ENCODE results near the gene IQSEC1.

Gene IQSEC1

GRCh38 chr3:12929801-12930200, 143.4 kb downstream of the IQSEC1 start:
- Histone ChIP-seq H3K14ac (ENCODE audit: low read length in 2 of 2) (no peak overlapping the region), H4K8ac (ENCODE audit: low read length) (no peak overlapping the region), H3K79me1 (replicated peaks; ENCODE audit: low read length, poor library complexity, severe bottlenecking) (peaks cover 44% of the 10 kb centered on the region), H2BK12ac (ENCODE audit: low read length in 2 of 2) (no peak overlapping the region), H3K23ac (ENCODE audit: low read length in 2 of 2) (no peak overlapping the region), H3K27me3 (ENCODE audit: control insufficient read depth in 1 of 2, insufficient read depth in 1 of 2, low read length in 2 of 2) (no peaks in the 10 kb centered on the region), H3K4me1 (ENCODE audit: control insufficient read depth, insufficient read depth, low read depth, low read length) (peaks cover 6% of the 10 kb centered on the region), H4K91ac (ENCODE audit: low read length) (no peak overlapping the region), H3K18ac (ENCODE audit: low read depth in 1 of 2, low read length in 2 of 2) (no peak overlapping the region), H3K9ac (ENCODE audit: low read length) (no peak overlapping the region), H3K4me2 (ENCODE audit: low read length, poor library complexity, severe bottlenecking) (no peak overlapping the region), H2AK5ac (ENCODE audit: low read length, severe bottlenecking) (no peak overlapping the region), H2BK120ac (ENCODE audit: low read depth, low read length) (no peak overlapping the region), H2BK5ac (ENCODE audit: low read depth, low read length, poor library complexity, severe bottlenecking) (no peak overlapping the region), H3K36me3 (ENCODE audit: control insufficient read depth in 1 of 2, insufficient read depth in 2 of 2, low read depth in 1 of 2, low read length in 2 of 2) (peaks cover 32 to 85% of the 10 kb centered on the region in 2 experiments), H2AFZ (ENCODE audit: low read depth, low read length) (no peak overlapping the region), H2BK15ac (ENCODE audit: low read depth, poor library complexity, severe bottlenecking) (no peak overlapping the region), H3K4ac (ENCODE audit: low read depth in 1 of 2, low read length in 2 of 2) (no peak overlapping the region), H3K27ac (ENCODE audit: low read length, poor library complexity, severe bottlenecking) (no peak overlapping the region), H3K4me3 (ENCODE audit: insufficient read depth in 1 of 2, low read depth in 1 of 2, low read length in 2 of 2) (no peak overlapping the region), H3K9me3 (ENCODE audit: control insufficient read depth, low read length) (no peaks in the 10 kb centered on the region)
- no peak for DNase-seq
- WGBS: 96% methylated on average over 6 of the region's 6 CpGs

- no peak overlapping the region for H2BK12ac ChIP-seq (ENCODE audit: low read length in 2 of 2)
- no peak overlapping the region for H3K9ac ChIP-seq (ENCODE audit: low read length)
- WGBS: 94% methylated on average over 7 of the region's 7 CpGs
- H2BK5ac ChIP-seq (ENCODE audit: low read depth, low read length, poor library complexity, severe bottlenecking): no peak overlapping the region
- H3K79me1 ChIP-seq (replicated peaks; ENCODE audit: low read length, poor library complexity, severe bottlenecking): peaks cover 34% of the 10 kb centered on the region
- H2BK120ac ChIP-seq (ENCODE audit: low read depth, low read length): no peak overlapping the region
- peaks cover 43 to 88% of the 10 kb centered on the region in 2 experiments for H3K36me3 ChIP-seq (ENCODE audit: control insufficient read depth in 1 of 2, insufficient read depth in 2 of 2, low read depth in 1 of 2, low read length in 2 of 2)
- H4K8ac ChIP-seq (ENCODE audit: low read length): no peak overlapping the region
- no peaks in the 10 kb centered on the region for H3K9me3 ChIP-seq (ENCODE audit: control insufficient read depth, low read length)
- no peak overlapping the region for H3K27ac ChIP-seq (ENCODE audit: low read length, poor library complexity, severe bottlenecking)
- no peak overlapping the region for H2BK15ac ChIP-seq (ENCODE audit: low read depth, poor library complexity, severe bottlenecking)
- H3K4me2 ChIP-seq (ENCODE audit: low read length, poor library complexity, severe bottlenecking): no peak overlapping the region
- H3K27me3 ChIP-seq (ENCODE audit: control insufficient read depth in 1 of 2, insufficient read depth in 1 of 2, low read length in 2 of 2): no peaks in the 10 kb centered on the region
- no peak overlapping the region for H4K91ac ChIP-seq (ENCODE audit: low read length)
- DNase-seq: no peak
- H3K14ac ChIP-seq (ENCODE audit: low read length in 2 of 2): no peak overlapping the region
- no peak overlapping the region for H2AFZ ChIP-seq (ENCODE audit: low read depth, low read length)
- no peak overlapping the region for H3K23ac ChIP-seq (ENCODE audit: low read length in 2 of 2)
- no peak overlapping the region for H3K18ac ChIP-seq (ENCODE audit: low read depth in 1 of 2, low read length in 2 of 2)
- no peak overlapping the region for H3K4ac ChIP-seq (ENCODE audit: low read depth in 1 of 2, low read length in 2 of 2)
- H3K4me3 ChIP-seq (ENCODE audit: insufficient read depth in 1 of 2, low read depth in 1 of 2, low read length in 2 of 2): no peak overlapping the region
- H2AK5ac ChIP-seq (ENCODE audit: low read length, severe bottlenecking): no peak overlapping the region
- peaks cover 20% of the 10 kb centered on the region for H3K4me1 ChIP-seq (ENCODE audit: control insufficient read depth, insufficient read depth, low read depth, low read length)
These were observed 146.6 kb downstream of the IQSEC1 start for GRCh38 chr3:12926660-12927059.

GRCh38 chr3:12925648-12926047, 147.6 kb downstream of the IQSEC1 start:
- Histone ChIP-seq H2BK12ac (ENCODE audit: low read length in 2 of 2) (no peak overlapping the region), H3K18ac (ENCODE audit: low read depth in 1 of 2, low read length in 2 of 2) (no peak overlapping the region), H3K9ac (ENCODE audit: low read length) (no peak overlapping the region), H2BK15ac (ENCODE audit: low read depth, poor library complexity, severe bottlenecking) (no peak overlapping the region), H4K8ac (ENCODE audit: low read length) (no peak overlapping the region), H3K4ac (ENCODE audit: low read depth in 1 of 2, low read length in 2 of 2) (no peak overlapping the region), H3K23ac (ENCODE audit: low read length in 2 of 2) (no peak overlapping the region), H4K91ac (ENCODE audit: low read length) (no peak overlapping the region), H3K27me3 (ENCODE audit: control insufficient read depth in 1 of 2, insufficient read depth in 1 of 2, low read length in 2 of 2) (no peaks in the 10 kb centered on the region), H3K4me2 (ENCODE audit: low read length, poor library complexity, severe bottlenecking) (no peak overlapping the region), H3K79me1 (replicated peaks; ENCODE audit: low read length, poor library complexity, severe bottlenecking) (peaks cover 28% of the 10 kb centered on the region), H3K27ac (ENCODE audit: low read length, poor library complexity, severe bottlenecking) (no peak overlapping the region), H2BK120ac (ENCODE audit: low read depth, low read length) (no peak overlapping the region), H2AK5ac (ENCODE audit: low read length, severe bottlenecking) (no peak overlapping the region), H2AFZ (ENCODE audit: low read depth, low read length) (no peak overlapping the region), H3K36me3 (ENCODE audit: control insufficient read depth in 1 of 2, insufficient read depth in 2 of 2, low read depth in 1 of 2, low read length in 2 of 2) (peaks cover 48 to 88% of the 10 kb centered on the region in 2 experiments), H3K4me1 (ENCODE audit: control insufficient read depth, insufficient read depth, low read depth, low read length) (peaks cover 20% of the 10 kb centered on the region), H3K14ac (ENCODE audit: low read length in 2 of 2) (no peak overlapping the region), H3K4me3 (ENCODE audit: insufficient read depth in 1 of 2, low read depth in 1 of 2, low read length in 2 of 2) (no peak overlapping the region), H2BK5ac (ENCODE audit: low read depth, low read length, poor library complexity, severe bottlenecking) (no peak overlapping the region), H3K9me3 (ENCODE audit: control insufficient read depth, low read length) (no peaks in the 10 kb centered on the region)
- 92% methylated on average over 7 of the region's 7 CpGs for WGBS
- no peak for DNase-seq

- no peak overlapping the region for H2BK12ac ChIP-seq (ENCODE audit: low read length in 2 of 2)
- H3K9me3 ChIP-seq (ENCODE audit: control insufficient read depth, low read length): no peaks in the 10 kb centered on the region
- no peak overlapping the region for H3K9ac ChIP-seq (ENCODE audit: low read length)
- no peak overlapping the region for H3K4me3 ChIP-seq (ENCODE audit: insufficient read depth in 1 of 2, low read depth in 1 of 2, low read length in 2 of 2)
- no peak overlapping the region for H3K4ac ChIP-seq (ENCODE audit: low read depth in 1 of 2, low read length in 2 of 2)
- H4K8ac ChIP-seq (ENCODE audit: low read length): no peak overlapping the region
- 96% methylated on average over 21 of the region's 22 CpGs for WGBS
- peaks cover 20% of the 10 kb centered on the region for H3K4me1 ChIP-seq (ENCODE audit: control insufficient read depth, insufficient read depth, low read depth, low read length)
- H3K27me3 ChIP-seq (ENCODE audit: control insufficient read depth in 1 of 2, insufficient read depth in 1 of 2, low read length in 2 of 2): no peaks in the 10 kb centered on the region
- no peak overlapping the region for H2AK5ac ChIP-seq (ENCODE audit: low read length, severe bottlenecking)
- peaks cover 58 to 90% of the 10 kb centered on the region in 2 experiments for H3K36me3 ChIP-seq (ENCODE audit: control insufficient read depth in 1 of 2, insufficient read depth in 2 of 2, low read depth in 1 of 2, low read length in 2 of 2)
- H3K4me2 ChIP-seq (ENCODE audit: low read length, poor library complexity, severe bottlenecking): no peak overlapping the region
- no peak overlapping the region for H3K27ac ChIP-seq (ENCODE audit: low read length, poor library complexity, severe bottlenecking)
- no peak overlapping the region for H2BK120ac ChIP-seq (ENCODE audit: low read depth, low read length)
- DNase-seq: no peak
- H3K18ac ChIP-seq (ENCODE audit: low read depth in 1 of 2, low read length in 2 of 2): no peak overlapping the region
- peak overlapping the region; percentile 25 for H4K91ac ChIP-seq (ENCODE audit: low read length)
- H3K79me1 ChIP-seq (replicated peaks; ENCODE audit: low read length, poor library complexity, severe bottlenecking): peaks cover 26% of the 10 kb centered on the region
- H3K14ac ChIP-seq (ENCODE audit: low read length in 2 of 2): no peak overlapping the region
- H2AFZ ChIP-seq (ENCODE audit: low read depth, low read length): no peak overlapping the region
- no peak overlapping the region for H2BK15ac ChIP-seq (ENCODE audit: low read depth, poor library complexity, severe bottlenecking)
- H2BK5ac ChIP-seq (ENCODE audit: low read depth, low read length, poor library complexity, severe bottlenecking): no peak overlapping the region
- no peak overlapping the region for H3K23ac ChIP-seq (ENCODE audit: low read length in 2 of 2)
These were observed 148.8 kb downstream of the IQSEC1 start for GRCh38 chr3:12924437-12924836.

Data from mesenchymal stem cell (in vitro differentiated cells and primary cell).